Fibroblast of villous mesenchyme (primary cell): ENCODE results near the gene CCDC136. TPM values are rescaled to one million over a fixed set of nuclear protein-coding genes. Genes with fewer than 3 reads are reported as not detected.

ENCODE experiments used
- DNase-seq: peaks from one replicate; pipeline ENCODE4 v3.0.0-alpha.2; 2010; ENCODE audit warnings: low read depth
- H3K4me3 ChIP-seq: 2 replicates; pipeline ENCODE4 v1.5.1; 2011; ENCODE audit warnings: low read depth, mild to moderate bottlenecking, low read length
- total RNA-seq: library from RNA; depleted of rRNA; stranded (reverse); fragments of >200 nt; gene quantifications from 2 replicates; pipeline ENCODE4 v1.2.3, GENCODE V29; 2012
- TF ChIP-seq, protein P1 (sequence below): IDR thresholded peaks from 2 replicates; pipeline ENCODE4 v1.5.1; 2012; ENCODE audit warnings: low read depth, mild to moderate bottlenecking, low read length; ENCODE audit not compliant: insufficient read depth

Gene CCDC136
- total RNA-seq, 1 donor, result 9.9 TPM

DNA sequence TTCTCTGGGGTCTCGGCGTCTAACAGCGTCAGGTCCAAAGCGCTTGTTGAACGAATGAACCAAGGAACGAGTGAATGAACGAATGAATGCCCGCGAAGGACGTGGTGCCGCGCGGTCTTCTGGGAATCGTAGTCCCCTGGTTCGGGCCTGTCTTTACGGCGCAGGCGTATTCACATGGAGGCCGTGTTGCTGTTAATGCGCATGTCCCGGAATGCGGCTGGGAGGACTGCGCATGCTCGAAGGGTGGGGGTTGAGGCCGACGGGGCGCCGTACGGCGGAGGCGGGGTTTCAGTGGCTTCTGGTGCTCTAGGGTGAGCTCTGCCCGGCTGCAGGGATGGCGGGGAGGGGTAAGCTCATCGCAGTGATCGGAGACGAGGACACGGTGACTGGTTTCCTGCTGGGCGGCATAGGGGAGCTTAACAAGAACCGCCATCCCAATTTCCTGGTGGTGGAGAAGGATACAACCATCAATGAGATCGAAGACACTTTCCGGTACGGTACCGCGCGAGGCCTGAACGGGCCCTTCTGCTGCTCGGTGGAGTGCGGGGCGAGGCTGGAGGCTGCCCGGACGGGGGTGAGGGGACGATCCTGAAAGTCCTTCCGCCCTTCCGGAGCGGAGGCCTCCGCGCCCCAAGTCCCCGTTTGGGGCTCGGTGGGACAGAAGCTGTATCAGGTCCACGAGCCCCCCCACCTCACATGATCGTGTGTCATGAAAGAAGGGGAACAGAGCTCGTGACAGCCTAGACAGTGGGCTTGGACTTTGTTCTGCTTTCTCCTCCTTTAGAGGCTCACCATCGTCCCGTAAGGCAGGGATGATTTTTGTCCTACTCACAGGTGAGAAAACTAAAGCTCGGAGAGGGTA lies 71.0 kb downstream of the CCDC136 start, which contains the start of gene ATP6V1F:
Gene ATP6V1F, plus strand, starts transcription at position 286 of the 862 bp plus-strand sequence. Its CDS starts 49 bp downstream, at position 335.
- TF ChIP-seq, protein P1, sequence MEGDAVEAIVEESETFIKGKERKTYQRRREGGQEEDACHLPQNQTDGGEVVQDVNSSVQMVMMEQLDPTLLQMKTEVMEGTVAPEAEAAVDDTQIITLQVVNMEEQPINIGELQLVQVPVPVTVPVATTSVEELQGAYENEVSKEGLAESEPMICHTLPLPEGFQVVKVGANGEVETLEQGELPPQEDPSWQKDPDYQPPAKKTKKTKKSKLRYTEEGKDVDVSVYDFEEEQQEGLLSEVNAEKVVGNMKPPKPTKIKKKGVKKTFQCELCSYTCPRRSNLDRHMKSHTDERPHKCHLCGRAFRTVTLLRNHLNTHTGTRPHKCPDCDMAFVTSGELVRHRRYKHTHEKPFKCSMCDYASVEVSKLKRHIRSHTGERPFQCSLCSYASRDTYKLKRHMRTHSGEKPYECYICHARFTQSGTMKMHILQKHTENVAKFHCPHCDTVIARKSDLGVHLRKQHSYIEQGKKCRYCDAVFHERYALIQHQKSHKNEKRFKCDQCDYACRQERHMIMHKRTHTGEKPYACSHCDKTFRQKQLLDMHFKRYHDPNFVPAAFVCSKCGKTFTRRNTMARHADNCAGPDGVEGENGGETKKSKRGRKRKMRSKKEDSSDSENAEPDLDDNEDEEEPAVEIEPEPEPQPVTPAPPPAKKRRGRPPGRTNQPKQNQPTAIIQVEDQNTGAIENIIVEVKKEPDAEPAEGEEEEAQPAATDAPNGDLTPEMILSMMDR, result peak; percentile 8
- DNase-seq, result peak; percentile 98
- peak within 1 kb of the TSS; percentile 87 for H3K4me3 ChIP-seq

DNA sequence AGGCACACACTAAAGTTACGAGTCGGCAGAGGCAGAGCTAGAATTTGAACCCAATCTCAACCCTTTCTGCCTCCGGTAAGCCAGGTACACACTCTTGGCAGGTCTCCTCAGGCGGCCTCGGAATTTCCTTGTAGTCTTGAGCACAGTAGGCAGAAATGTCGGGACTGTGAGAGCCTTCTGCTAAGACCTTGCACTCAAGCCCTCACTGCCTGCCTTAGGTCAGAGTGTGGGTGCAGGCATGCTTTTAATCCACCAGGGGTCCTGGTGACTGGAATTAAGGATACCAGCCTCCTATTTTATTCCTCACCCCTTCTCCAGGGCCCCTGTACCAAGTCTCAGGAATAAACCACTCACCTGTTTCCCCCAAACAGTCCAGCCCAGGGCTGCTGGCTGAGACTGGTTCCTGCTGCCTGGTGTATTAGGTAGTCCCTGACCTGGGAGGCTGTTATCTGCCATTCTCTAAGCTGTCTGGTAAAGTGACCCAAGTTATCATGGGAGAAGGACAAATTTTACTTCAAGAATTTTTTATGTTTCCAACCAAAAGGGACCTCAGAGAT lies 71.7 kb downstream of the CCDC136 start:
- TF ChIP-seq, protein P1, result peak; percentile 63
- peak overlapping the region; percentile 87 for H3K4me3 ChIP-seq
- peak; percentile 66 for DNase-seq

DNA sequence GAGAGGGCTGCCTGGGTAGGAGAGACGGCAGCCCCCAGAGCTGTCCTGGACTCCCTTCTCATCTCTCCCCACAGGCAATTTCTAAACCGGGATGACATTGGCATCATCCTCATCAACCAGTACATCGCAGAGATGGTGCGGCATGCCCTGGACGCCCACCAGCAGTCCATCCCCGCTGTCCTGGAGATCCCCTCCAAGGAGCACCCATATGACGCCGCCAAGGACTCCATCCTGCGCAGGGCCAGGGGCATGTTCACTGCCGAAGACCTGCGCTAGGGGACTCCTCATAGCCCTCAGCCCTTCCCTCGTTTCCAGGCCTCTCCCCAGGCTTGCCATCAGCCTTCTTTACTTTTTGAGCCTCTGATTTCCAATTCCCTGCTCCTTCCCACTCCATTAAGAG lies 73.5 kb downstream of the CCDC136 start:
- no peak overlapping the region for H3K4me3 ChIP-seq
- TF ChIP-seq, protein P1, result no peak

DNA sequence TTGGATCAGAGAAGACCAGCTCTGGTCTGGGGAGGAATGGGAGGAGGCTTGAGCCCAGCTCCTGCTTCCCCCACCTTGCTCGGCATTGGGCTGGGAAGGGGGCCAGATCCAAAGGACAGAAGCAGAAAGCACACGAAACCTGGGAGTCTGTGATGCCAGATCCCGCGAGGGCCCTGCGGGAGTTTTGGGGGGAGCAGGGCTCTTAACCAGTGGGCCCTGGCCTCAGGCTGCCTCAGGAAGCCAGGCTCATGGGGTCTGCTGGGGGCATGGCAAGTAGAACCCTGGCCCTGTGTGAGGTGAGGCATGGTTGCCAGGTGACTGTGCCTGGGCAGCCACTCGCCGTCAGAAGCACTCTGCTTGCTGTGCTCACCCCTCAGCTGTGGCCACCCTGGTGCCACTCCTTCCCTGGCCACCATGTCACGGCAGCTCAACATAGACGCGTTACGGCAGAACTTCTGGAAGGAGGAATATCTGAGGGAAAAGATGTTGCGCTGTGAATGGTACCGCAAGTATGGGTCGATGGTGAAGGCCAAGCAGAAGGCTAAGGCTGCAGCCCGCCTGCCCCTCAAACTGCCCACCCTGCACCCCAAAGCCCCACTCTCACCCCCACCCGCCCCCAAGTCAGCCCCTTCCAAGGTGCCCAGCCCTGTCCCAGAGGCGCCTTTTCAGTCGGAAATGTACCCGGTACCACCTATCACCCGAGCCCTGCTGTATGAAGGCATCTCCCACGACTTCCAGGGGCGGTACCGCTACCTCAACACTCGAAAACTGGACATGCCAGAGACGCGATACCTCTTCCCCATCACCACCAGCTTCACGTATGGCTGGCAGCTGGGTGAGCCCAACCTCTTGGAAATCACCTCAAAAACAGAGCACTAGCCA lies 74.5 kb downstream of the CCDC136 start:
- TF ChIP-seq, protein P1, result no peak
- no peak overlapping the region for H3K4me3 ChIP-seq
- DNase-seq, result no peak

More for the DNA sequence above, 73.5 kb downstream of the CCDC136 start:
- DNase-seq, result no peak

DNA sequence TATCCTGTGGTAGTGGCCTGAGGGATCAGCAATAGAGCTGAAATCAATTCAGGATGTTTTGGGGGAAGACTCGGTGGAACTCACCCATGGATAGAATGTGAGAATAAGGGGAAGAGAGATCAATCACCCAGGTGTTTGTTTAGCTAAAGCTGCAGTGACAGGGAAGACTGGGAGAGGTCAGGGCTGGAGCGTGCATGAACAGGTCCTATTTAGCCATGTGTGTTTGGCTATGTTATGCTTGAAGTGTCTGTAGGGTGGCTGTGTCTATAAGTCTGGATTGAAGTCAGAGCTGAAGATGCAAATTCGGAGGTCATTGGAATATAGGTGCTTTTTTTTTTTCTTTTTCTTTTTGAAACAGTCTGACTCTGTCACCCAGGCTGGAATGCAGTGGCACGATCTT lies 75.5 kb downstream of the CCDC136 start:
- no peak overlapping the region for H3K4me3 ChIP-seq
- TF ChIP-seq, protein P1, result no peak
- DNase-seq, result no peak

DNA sequence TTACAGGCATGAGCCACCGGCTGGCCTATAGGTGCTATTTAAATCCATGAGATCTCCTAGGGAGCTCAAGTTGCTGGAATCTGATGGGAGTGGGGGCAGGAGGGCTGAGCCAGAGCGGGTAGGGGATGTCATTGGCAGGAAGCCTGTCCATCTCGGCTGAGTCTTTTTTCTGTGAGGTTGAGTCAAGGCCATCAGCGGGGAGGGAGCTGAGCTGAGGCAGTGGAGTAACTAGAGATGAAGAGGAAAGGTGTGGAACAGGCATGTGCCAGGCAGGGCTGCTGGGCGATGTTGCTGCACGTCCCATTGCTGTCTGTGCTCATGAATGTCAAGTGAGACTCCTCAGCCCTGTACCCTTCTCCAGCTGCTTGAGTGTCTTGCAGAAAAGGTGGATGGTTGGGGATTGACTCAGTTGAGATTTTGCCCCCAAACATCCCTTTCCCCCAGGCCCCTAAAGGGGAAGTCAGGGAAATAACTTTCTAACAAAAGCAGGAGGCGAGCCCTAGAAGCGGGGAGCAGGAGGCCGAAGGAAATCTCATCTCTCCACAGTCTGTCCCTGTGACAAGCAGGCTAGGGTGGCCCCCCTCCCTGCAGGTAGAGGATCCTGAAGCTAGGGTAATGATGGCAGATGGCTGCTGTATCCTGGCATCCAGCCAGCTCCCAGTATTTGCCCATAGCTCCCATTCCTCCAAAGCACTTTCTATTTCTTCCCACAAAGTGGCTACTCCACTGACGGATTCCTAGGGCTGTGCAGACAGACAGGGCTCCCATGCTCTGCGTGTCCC lies 76.3 kb downstream of the CCDC136 start:
- TF ChIP-seq, protein P1, result no peak
- H3K4me3 ChIP-seq, result no peak overlapping the region
- DNase-seq, result peak; percentile 5
